Brain microvascular endothelial cell (primary cell): ENCODE data around the gene DHX16.
A peak's percentile ranks its signal among the peaks of the same experiment; 100 is the strongest.

ENCODE experiments used
- DNase-seq: peaks from one replicate; pipeline ENCODE4 v3.0.0-alpha.2; 2020
- H3K27ac ChIP-seq: fragments of 250-450 bp; sonication (Bioruptor Pico); 2 replicates; pipeline ENCODE4 v1.5.1; 2020; ENCODE audit warnings: mild to moderate bottlenecking, moderate library complexity
- H3K27me3 ChIP-seq: fragments of 250-450 bp; sonication (Bioruptor Pico); replicated peaks from 2 replicates; pipeline ENCODE4 v1.5.1; 2020; ENCODE audit warnings: mild to moderate bottlenecking
- H3K36me3 ChIP-seq: fragments of 250-450 bp; sonication (Bioruptor Pico); replicated peaks from 2 replicates; pipeline ENCODE4 v1.5.1; 2020; ENCODE audit warnings: mild to moderate bottlenecking
- H3K4me3 ChIP-seq: 2 replicates; pipeline ENCODE4 v1.5.1; 2011; ENCODE audit warnings: low read depth, mild to moderate bottlenecking, control low read depth, low read length, moderate library complexity
- in situ Hi-C: cut with HindIII; loops from 2 replicates; pipeline ENCODE4 v1.10.0; 2017; ENCODE audit warnings: low sequenced_read_pairs, low pct_ligation_motif_present
- TF ChIP-seq, protein P1 (sequence below): IDR thresholded peaks from 2 replicates; pipeline ENCODE4 v1.5.1; 2011; ENCODE audit warnings: low read depth, mild to moderate bottlenecking, moderate library complexity, low read length, control low read depth, inconsistent platforms; ENCODE audit errors: missing control alignments

DHX16 gene

GRCh38 chr6:30614843-30615218 is 58.0 kb downstream of the DHX16 start:
- TF ChIP-seq, protein P1, sequence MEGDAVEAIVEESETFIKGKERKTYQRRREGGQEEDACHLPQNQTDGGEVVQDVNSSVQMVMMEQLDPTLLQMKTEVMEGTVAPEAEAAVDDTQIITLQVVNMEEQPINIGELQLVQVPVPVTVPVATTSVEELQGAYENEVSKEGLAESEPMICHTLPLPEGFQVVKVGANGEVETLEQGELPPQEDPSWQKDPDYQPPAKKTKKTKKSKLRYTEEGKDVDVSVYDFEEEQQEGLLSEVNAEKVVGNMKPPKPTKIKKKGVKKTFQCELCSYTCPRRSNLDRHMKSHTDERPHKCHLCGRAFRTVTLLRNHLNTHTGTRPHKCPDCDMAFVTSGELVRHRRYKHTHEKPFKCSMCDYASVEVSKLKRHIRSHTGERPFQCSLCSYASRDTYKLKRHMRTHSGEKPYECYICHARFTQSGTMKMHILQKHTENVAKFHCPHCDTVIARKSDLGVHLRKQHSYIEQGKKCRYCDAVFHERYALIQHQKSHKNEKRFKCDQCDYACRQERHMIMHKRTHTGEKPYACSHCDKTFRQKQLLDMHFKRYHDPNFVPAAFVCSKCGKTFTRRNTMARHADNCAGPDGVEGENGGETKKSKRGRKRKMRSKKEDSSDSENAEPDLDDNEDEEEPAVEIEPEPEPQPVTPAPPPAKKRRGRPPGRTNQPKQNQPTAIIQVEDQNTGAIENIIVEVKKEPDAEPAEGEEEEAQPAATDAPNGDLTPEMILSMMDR: no peak
- DNase-seq: peak; percentile 93
- Histone ChIP-seq H3K27ac (peak overlapping the region; percentile 99), H3K4me3 (peak overlapping the region; percentile 96), H3K27me3 (no peaks in the 10 kb centered on the region), H3K36me3 (peaks cover 22% of the 10 kb centered on the region)
- in situ Hi-C loops: no loop called here

DNA sequence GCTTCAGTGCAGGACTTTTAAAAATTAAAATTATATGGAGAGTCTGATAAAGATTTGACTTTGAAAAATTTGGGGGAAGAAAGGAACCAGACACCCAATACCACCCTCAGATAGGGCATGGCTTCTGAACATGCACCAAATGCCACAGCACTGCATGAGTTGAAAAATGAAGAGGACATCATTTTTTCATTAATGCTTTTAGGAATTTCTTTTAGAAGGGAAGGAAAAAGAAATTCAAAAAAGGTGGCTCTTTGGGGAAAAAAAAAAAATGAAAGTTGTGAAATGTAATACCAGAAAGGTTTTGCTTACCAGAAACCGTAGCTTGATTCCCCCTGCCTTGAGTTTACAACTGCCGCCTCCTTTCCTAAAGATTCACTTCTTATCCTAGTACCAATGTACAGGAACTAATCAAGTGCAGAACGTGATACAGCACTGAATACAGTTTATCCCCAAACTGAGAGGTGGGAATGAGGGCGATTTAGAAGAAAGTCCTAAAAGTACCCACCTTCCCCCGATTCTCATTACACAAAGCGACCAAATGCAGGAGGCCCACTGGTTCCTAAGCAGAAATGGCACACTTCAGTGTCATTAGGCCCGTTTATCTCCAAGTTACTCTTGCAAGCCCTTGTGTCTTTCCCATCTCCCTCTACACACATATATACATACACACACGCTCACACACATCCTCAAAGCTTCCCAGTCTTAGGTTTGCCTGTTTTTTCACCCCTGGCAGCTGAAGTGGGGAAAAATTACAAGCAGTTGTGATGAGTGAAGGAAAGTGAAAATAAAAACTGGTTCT is 58.6 kb downstream of the DHX16 start:
- H3K36me3 ChIP-seq: peaks cover 22% of the 10 kb centered on the region
- H3K4me3 ChIP-seq: peak overlapping the region; percentile 47
- DNase-seq: no peak
- TF ChIP-seq, protein P1: no peak
- peak overlapping the region; percentile 37 for H3K27ac ChIP-seq
- in situ Hi-C loops: no loop called here
- H3K27me3 ChIP-seq: no peaks in the 10 kb centered on the region

GRCh38 chr6:30613251-30614043 is 59.4 kb downstream of the DHX16 start:
- H3K4me3 ChIP-seq: no peak overlapping the region
- no peaks in the 10 kb centered on the region for H3K27me3 ChIP-seq
- in situ Hi-C loops: no loop called here
- no peak for DNase-seq
- no peak overlapping the region for H3K27ac ChIP-seq
- TF ChIP-seq, protein P1: no peak
- H3K36me3 ChIP-seq: peaks cover 30% of the 10 kb centered on the region

- Histone ChIP-seq H3K4me3 (no peak overlapping the region), H3K27me3 (no peaks in the 10 kb centered on the region), H3K27ac (no peak overlapping the region), H3K36me3 (peaks cover 36% of the 10 kb centered on the region)
- in situ Hi-C loops: no loop called here
- peak; percentile 38 for DNase-seq
- TF ChIP-seq, protein P1: no peak
Measured at GRCh38 chr6:30612687-30613248, 60.0 kb downstream of the DHX16 start.

DNA sequence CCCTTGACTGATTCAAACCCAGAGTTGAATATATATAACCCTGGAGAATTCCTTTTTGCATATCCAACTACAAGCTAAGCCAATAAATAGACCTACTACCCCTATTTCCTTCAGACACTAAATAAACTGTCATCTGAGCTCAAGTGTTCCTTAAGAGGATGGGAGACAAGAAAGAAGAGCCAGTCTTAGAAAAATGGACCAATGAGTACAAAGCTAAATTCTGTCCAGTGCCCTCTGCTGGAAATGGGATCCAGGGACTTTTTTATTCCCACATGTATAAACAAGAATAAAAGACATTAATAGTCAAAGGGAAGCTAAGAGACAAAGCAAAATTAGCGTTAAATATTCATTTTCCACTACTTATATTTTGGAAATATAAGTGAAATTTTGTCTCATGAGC is 60.6 kb downstream of the DHX16 start:
- no peak overlapping the region for H3K4me3 ChIP-seq
- TF ChIP-seq, protein P1: peak; percentile 56
- in situ Hi-C loops: no loop called here
- no peaks in the 10 kb centered on the region for H3K27me3 ChIP-seq
- peaks cover 41% of the 10 kb centered on the region for H3K36me3 ChIP-seq
- no peak for DNase-seq
- no peak overlapping the region for H3K27ac ChIP-seq
